Hepatocyte (in vitro differentiated cells): ENCODE data around the gene RASGRP3.

Experiments
- EZH2phosphoT487 ChIP-seq: fragments of 200-600 bp; sonication (generic); IDR thresholded peaks from one replicate; pipeline ENCODE4 v1.6.1; 2018; ENCODE audit warnings: antibody characterized with exemption, mild to moderate bottlenecking, low read depth, moderate library complexity; ENCODE audit not compliant: unreplicated experiment, severe bottlenecking
- TF ChIP-seq, protein P1 (sequence below): fragments of 200-600 bp; sonication (generic); IDR thresholded peaks from 2 replicates; pipeline ENCODE4 v1.5.1; 2016; ENCODE audit warnings: antibody characterized with exemption, mild to moderate bottlenecking; ENCODE audit not compliant: poor library complexity

DNA sequence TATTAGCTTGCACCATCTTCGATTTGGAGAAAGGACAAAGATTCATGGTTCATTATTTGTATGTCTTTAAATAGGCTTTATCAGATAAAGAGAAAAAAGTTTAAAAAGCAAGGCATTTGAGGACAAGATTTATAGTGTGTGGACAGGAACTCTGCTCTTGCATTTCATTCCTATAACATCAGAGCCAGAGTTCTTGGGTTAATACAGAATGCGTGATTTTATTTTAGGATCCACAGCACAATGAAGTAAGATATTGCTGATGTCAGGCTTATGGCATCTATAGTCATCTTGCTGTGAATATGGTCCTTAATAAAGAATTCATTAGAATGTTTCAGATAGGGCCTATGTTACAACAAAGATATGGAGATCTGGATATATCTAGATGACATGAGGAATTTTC, 19.7 kb downstream of the RASGRP3 start:
- TF ChIP-seq, protein P1, sequence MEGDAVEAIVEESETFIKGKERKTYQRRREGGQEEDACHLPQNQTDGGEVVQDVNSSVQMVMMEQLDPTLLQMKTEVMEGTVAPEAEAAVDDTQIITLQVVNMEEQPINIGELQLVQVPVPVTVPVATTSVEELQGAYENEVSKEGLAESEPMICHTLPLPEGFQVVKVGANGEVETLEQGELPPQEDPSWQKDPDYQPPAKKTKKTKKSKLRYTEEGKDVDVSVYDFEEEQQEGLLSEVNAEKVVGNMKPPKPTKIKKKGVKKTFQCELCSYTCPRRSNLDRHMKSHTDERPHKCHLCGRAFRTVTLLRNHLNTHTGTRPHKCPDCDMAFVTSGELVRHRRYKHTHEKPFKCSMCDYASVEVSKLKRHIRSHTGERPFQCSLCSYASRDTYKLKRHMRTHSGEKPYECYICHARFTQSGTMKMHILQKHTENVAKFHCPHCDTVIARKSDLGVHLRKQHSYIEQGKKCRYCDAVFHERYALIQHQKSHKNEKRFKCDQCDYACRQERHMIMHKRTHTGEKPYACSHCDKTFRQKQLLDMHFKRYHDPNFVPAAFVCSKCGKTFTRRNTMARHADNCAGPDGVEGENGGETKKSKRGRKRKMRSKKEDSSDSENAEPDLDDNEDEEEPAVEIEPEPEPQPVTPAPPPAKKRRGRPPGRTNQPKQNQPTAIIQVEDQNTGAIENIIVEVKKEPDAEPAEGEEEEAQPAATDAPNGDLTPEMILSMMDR: no peak
- no peak for TF ChIP-seq EZH2phosphoT487
